Pulmonary artery endothelial cell (primary cell): ENCODE data around the gene ACY1. TPM values are rescaled to one million over a fixed set of nuclear protein-coding genes. Genes with fewer than 3 reads are reported as not detected.
A peak's percentile ranks its signal among the peaks of the same experiment; 100 is the strongest.

Experiments used
- DNase-seq: peaks from one replicate; pipeline ENCODE4 v3.0.0-alpha.2; 2011; ENCODE audit warnings: low read depth, low spot score
- total RNA-seq: library from RNA; depleted of rRNA; stranded (reverse); fragments of >200 nt; gene quantifications from 2 replicates; pipeline ENCODE4 v1.2.3, GENCODE V29; 2014

The ACY1 gene
- total RNA-seq = 14.6 and 23.7 TPM in 2 replicates

DNA sequence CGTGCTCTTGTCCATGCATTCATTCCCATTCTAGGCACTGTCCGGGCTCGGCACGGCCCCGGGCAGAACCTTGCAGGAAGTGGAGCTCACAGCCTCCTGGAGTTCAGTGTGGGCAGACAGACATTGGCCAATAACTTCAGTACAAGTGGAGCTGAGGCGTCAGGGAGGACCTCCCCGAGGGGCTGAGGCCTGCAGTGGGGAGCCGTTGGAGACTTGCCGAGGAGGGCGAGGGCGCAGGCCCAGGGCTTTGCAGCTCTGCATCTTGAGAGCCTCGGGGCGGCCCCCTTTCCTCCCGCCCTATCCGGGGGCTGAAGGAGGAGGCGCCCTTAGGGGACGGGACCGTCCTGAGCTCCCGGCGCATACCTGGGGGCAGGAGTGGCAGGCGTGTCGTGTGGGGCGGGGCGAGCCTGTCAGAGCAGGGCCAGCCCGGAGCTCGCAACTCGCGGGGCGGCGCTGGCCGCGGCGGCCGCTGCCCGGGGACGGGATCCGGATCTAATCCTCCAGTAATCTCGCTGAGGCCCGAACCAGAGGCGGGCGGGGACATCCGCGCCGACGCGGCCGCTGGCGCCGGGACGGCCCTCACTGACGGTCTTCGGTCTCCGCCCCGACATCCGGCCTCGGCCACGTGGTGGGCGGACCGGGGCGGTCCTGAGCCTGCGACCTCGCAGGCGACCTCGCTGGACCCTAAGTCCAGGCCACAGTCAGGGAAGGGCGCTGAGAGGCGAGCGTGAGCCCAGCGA lies at the start of gene ACY1:
TSS of gene ACY1 (plus strand) at position 698 of the 740 bp plus-strand sequence. CDS start 530 bp downstream, outside the sequence.
- no peak for DNase-seq

DNA sequence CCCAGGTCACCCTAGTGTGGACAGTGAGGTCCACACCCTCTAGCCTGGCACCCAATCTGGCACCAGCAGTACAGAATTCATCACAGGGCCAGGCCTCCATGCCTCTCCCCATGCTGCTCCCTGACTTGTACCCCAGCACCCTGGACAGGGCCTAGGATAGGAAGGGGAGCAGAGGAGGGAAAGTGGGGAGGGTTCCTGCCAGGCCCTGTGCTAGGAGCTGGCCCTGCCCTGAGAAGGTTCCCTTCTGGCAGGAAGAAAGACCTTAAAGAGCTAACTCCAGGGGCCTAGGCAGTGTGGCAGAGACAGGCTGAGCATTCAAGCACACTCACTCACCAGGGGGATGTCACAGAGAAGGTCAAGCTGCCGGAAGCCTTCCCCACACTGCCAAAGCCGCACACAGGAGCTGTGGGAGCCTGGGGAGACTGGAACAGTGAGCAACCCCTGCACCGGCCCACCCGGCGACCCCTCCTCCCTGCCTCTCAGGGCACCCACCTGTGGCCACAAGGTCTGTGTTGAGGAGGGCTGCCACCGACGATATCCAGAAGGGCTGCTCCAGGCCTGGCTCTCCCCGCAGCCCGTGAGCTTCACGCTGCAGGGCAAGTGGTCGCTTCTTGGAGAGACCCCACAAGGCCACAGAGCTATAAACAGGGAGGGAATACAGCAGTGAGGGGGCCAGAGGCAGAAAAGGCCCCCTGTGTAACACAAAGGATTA lies 49.0 kb upstream of the ACY1 start:
- no peak for DNase-seq

DNA sequence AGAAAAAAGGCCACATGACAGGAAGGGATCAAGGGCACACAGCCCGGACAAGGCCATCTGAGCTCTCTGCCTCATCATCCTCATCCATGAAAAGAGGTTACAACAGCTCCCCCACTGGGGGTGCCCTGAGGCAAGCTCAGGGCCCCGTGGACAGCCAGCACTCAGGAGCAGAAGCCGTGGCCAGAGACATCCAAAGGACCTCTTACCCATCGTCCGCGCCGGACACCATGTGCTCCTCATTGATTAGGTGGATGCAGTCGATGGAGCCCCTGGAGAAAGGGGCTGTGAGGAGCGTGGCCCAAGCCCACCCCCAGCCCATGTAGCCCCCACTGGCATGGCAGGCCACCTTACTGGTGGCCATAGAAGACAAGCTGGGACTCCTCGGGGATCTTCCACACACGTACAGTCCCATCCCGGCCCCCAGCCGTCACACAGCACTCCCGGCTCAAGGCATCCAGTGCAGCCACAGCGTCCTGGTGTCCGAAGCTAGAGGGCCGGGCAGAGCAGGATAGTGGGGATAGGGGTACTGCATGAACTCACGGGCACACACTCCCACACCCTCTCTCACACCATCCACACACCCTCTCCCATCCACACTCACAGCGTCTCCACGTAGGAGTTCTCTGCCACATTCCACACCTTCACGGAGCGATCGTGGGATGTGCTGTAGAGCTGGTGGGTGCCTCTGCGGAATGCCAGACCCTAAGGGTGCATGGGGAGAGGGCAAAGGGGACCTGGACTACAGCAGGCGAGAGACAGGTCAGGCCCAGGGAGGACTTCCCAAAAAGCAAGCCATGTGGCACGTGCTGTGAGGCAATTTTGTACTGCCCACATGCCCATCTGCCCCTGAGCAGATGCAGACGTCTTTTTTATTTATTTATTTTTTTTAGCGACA lies 48.1 kb upstream of the ACY1 start:
- DNase-seq = no peak

DNA sequence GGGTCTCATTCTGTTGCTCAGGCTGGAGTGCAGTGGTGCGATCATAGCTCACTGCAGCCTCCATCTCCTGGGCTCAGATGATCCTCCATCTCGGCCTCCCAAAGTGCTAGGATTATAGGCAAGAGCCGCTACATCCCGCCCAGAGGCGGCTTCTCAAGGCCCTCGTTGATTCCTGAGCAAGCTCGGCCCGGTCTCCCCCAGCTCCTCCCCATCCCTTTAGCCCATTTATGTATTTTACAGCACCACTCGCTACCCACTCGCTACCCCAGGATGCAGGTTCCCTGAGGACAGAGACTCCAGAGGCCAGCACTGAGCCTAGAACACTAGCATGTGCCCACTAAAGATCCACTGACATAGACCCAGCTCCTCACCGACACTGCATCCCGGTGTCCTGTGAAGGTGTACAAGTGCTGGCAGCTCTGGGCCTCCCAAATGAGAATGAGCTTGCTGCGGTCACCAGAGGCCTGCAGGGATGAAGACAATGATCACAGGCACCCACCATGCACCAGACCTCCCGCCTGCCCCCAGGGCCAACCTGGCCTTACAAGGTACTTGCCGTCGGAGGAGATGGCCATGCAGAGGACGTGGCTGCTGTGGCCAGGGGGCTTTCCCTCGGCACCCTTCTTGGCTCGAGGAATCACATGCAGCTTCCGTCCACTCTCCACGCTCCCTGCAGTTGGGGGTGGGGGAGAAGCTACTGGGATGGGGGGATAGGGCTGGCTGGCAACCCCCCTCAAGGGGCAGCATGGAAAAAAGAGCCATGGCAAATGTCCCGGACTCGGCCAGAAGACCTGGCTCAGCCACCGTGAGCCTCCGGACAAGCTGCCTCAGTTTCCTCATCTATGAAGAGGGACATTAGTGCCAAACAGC lies 47.2 kb upstream of the ACY1 start:
- DNase-seq = no peak

DNA sequence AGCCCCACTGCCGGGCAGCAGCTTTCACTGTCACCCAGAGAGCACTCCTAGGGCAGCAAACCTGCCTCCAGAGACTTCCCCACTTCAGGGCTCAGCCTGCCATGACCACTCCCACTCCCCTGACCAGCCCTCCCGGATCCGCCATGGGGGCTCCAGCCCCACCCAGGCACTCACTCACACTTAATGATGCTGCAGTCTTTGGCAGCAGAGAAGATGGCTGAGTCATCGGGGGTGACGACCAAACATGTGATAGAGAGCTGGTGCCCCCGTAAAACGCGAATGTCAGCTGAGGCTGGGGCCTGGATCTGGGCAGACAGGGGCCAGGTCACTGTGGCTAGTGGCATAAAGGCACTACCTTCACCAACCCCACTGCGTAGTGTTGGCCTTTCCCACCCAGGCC lies 46.3 kb upstream of the ACY1 start:
- DNase-seq = no peak

DNA sequence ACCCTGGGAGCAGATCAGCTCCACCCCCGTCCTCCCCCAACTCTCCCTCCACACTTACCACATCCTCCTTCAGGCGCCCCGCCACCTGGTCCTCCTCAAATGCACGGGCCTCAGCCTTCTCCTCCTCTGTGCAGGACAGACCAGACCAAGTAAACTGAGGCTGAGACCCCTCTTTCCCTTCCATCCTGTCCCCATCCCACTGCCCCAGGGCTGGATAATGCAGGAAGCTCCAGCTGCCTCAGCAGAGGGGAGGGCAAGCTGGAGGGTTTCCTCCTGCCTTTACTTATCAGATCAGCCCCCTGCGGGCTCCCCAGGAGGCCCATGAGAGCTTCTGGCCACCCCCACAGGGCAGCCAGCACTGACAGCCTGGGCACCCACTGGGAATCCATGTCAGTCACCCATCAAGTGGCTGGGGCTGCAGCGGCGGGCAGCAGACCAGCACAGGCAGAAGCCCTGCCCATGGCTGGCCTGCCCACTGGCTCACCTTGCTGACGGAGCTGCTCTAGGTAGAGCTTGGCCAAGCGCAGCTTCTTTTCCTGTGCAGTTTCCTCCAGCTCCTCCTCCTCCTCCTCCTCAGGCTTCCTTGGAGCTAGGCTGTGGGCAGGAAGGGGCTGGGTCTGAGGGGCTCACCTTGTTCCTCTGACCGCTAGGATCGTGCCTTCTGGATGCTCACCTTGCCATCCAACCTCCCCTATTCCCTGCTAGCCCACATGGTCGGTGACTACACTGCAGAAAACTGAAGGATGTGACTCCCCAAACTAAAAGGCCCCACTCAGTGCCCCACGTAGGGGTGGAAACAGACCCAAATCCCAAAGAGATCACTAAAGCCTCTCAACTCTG lies 45.5 kb upstream of the ACY1 start:
- no peak for DNase-seq

DNA sequence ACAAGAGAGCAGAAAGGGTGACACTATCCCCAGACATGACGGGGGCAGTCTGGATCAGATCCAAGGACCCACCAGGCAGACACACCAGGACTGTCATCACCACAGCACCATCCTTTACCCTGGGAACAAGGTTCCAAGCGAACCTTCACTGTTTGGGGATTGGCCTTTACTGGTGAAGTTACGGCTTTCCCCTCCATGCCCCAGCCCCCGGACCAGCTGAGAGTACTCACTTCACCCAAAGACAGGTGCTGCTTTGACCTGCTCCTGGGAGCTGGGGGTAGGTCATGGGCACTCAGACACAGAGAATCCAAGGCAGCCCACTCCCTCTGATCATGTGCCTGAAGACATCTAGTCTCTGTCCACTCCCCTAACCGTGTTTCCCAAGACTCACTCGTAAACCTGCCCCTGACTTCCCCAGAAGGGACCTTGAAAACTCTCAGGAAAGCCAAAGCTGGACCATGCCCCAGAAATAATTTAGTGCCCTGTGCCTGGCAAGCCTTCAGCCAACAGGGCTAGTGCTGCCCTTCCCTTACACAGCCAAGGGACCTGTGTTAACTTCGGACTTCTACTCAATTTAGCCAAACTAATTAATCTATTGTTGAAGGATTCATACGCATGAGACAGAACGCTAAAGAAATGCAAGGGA lies 44.4 kb upstream of the ACY1 start:
- no peak for DNase-seq

DNA sequence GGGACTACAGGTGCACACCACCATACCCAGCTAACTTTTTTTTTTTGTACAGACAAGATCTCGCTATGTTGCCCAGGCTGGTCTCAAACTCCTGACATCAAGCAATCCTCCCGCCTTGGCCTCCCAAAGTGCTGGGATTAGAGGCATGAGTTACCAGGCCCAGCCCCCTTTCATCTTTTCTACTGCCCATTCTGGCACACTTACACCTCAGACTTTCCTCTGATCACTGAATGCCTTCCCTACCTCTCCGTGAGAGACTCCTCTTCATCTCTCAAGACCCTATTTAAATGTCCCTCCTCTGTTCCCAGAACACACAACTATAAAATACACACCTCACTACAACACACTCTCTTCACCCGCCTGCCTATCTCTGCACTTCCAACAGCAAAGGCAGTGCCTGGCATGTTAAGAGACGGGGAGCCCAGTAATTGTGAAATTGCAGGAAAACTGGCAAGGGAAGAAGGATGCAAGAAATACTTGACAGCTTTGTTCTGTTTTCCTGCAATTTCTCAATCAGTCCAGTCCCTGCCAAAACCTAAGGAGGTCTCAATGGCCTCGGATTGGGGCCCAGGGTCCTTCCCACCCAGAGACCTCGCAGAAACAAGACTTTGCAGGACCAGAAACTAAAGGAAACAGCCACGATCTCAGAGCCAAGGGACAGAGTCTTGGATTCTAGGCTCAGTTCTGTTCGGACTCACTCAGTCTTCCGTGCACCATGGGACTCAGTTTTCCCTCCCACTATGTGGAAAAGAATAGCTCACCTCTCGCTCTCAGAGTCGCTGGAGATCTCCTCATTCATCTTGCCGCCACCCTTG lies 42.5 kb upstream of the ACY1 start:
- no peak for DNase-seq

DNA sequence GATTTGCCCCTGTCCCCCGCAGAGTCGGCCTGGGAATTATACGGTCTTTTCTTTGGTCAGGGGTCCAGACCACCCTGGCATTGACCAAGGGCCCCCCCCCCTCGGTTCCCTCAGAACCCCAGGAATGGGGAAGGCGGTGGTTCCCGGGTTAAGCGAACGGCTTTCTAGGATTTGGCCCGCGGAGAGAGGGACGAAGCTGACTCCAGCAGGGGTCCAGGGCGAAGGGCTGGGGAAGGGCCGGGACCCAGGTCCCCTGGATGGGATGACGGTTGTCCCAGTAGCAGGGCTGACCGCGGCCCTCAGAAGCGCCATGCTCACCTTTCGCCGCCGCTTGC lies 41.9 kb upstream of the ACY1 start:
- DNase-seq = no peak

DNA sequence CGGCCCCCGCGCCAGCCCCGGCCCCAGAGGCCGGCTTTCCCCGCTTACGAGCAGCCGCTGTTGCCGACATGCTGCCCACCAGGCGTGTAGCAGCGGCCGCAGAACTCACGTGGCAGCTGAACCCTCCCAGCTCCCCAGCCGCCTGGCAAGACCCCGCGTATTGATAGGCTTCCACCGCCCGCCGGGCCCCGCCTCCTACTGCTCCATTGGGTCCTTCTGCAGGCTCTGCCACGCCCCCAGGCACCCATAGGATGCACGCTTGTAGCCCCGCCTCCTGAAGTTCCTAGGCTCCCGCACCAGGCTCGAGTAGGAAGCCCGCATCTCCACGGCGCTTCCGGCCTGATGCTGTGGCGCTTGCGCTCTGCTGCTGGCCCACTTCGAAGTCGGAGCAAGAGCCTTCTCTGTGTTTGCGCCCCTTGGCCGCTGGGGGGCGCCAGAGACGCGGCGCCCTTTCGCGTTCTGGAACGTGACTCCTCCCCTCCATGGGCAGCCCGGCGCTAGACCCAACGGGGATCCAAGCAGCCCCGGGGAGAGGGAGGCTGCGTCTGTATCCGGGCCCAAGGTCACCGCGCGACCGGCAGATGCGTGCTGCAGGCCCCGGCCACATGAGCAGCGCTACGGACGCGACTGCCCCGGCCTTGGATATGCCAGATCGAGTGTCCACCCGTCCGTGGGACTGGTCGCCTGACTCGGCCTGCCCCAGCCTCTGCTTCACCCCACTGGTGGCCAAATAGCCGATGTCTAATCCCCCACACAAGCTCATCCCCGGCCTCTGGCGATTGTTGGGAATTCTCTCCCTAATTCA lies 41.3 kb upstream of the ACY1 start, which contains the start of the genes PARP3 and RRP9:
TSS of gene PARP3 (plus strand) at position 566 of the 805 bp plus-strand sequence. CDS start 993 bp downstream, outside the sequence.
TSS of gene RRP9 (minus strand) at position 107 of the 805 bp plus-strand sequence. CDS start at position 70, 37 bp downstream.
- DNase-seq = peak; percentile 100

DNA sequence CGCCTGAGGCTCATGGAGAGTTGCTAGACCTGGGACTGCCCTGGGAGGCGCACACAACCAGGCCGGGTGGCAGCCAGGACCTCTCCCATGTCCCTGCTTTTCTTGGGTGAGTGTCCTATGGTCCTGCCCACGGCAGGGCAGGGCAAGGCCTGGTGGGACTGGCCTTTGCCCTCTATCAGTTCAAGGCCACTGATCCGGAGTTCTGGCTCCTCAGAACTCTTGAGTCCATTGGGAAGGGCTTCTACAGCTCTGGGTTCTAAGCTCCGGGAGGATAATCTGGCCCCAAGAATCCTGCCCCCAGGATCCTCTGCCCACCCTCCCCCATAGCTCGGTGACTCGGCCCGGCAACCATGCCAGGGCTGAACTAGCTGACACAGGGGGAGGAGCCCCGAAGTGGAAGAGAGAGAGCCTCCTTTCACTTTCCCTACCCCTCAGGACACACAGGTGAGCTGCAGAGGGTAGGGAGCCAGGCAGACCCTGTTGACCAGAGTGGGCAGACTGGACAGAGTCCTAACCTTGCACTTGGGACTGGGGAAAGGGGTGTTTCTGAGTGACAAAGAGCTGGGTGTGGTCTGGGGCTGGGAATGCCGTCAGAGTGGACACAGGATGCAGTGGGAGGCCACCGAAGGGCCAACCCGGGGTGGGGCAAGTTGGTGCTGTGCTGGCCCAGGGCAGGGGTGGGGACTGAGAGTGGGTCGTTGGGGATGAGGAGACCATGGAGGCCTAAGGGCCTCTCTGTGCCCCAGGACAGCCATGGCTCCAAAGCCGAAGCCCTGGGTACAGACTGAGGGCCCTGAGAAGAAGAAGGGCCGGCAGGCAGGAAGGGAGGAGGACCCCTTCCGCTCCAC lies 40.5 kb upstream of the ACY1 start:
- DNase-seq = no peak

DNA sequence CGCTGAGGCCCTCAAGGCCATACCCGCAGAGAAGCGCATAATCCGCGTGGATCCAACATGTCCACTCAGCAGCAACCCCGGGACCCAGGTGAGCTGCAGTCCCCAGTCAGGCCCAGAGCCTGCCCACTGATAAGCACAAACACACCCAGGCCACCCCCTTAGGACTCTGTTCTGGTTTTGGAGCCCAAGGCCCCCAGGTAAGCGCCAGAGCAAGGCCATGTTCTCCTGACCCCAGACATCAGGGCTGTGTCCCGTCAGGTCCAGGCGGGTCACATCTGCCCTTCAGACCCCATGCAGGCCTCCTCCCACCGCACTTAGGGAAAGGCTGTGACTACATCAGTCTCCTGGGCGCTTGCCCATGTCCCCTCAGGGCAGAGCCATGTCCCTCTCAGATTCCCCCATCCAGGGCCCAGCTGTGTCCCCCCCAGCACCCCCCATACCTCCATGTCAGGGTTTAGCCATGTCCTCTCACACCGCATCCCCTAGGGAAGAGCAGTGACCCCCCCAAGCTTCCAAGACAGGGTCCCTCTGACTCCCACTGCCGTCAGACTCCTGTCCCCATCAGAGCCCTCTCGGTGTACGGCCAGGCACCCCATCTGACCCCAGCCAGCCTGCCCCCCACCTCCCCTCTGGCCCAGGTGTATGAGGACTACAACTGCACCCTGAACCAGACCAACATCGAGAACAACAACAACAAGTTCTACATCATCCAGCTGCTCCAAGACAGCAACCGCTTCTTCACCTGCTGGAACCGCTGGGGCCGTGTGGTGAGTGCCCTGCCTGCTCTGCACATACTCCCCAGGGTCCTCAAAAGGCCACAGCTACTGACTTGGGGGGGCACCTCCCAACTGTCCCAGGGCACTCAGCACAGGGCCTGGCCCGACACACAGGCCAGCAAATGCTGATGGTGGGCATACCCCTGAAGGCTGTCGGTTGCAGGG lies 39.6 kb upstream of the ACY1 start:
- DNase-seq = no peak

DNA sequence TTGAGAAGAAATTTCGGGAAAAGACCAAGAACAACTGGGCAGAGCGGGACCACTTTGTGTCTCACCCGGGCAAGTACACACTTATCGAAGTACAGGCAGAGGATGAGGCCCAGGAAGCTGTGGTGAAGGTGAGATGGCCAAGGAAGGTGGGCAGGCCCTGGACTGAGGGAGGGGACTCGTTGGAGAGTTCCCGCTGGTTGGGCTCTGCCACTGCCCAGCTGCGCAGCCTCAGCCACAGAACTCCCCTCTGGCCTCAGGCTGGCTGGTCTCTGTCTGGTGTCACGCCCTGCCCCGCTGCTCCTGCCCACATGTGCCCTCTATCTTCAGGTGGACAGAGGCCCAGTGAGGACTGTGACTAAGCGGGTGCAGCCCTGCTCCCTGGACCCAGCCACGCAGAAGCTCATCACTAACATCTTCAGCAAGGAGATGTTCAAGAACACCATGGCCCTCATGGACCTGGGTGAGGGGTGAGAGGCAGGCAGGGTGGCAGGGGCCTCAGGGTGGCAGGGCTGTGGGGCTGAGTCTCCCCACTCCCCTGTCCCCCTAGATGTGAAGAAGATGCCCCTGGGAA lies 38.8 kb upstream of the ACY1 start:
- no peak for DNase-seq

DNA sequence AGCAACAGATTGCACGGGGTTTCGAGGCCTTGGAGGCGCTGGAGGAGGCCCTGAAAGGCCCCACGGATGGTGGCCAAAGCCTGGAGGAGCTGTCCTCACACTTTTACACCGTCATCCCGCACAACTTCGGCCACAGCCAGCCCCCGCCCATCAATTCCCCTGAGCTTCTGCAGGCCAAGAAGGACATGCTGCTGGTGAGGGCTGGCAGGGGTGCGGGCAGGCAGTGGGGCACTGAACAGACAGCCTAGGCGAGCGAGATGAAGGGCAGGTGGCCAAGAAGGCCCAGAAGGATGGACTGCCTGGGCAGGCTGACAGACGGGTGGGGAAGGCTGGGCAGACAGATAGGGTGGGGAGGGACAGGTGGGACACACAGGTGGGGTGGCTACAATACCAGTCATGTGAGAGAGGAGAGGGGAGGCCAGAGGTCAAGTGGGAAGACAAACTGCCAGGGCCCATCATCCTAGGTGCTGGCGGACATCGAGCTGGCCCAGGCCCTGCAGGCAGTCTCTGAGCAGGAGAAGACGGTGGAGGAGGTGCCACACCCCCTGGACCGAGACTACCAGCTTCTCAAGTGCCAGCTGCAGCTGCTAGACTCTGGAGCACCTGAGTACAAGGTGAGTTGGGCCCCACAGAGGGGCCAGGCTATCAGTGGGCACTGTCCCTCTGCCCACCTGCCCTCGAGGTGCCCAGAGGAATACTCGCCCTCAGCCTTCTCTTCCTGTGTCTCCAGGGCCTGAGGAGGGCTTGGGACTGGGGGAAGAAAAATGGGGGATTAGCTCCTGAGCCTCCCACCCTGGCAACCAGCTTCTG lies 38.1 kb upstream of the ACY1 start:
- no peak for DNase-seq
